Panc1 (cell line): ENCODE results near the gene ATP6V1G3.

Source experiments
- POLR2AphosphoS5 ChIP-seq: IDR thresholded peaks from 2 replicates; pipeline ENCODE4 v1.6.1; 2012; ENCODE audit warnings: mild to moderate bottlenecking, low read depth, low read length, moderate library complexity
- SIN3A ChIP-seq: IDR thresholded peaks from 2 replicates; pipeline ENCODE4 v1.6.1; 2012; ENCODE audit warnings: low read depth, mild to moderate bottlenecking, low read length, moderate library complexity, borderline replicate concordance; ENCODE audit not compliant: insufficient read depth
- TF ChIP-seq, protein P1 (sequence below): fragments of 450-650 bp; IDR thresholded peaks from 2 replicates; pipeline ENCODE4 v1.5.1; 2017; ENCODE audit warnings: mild to moderate bottlenecking

- TF ChIP-seq, protein P1, sequence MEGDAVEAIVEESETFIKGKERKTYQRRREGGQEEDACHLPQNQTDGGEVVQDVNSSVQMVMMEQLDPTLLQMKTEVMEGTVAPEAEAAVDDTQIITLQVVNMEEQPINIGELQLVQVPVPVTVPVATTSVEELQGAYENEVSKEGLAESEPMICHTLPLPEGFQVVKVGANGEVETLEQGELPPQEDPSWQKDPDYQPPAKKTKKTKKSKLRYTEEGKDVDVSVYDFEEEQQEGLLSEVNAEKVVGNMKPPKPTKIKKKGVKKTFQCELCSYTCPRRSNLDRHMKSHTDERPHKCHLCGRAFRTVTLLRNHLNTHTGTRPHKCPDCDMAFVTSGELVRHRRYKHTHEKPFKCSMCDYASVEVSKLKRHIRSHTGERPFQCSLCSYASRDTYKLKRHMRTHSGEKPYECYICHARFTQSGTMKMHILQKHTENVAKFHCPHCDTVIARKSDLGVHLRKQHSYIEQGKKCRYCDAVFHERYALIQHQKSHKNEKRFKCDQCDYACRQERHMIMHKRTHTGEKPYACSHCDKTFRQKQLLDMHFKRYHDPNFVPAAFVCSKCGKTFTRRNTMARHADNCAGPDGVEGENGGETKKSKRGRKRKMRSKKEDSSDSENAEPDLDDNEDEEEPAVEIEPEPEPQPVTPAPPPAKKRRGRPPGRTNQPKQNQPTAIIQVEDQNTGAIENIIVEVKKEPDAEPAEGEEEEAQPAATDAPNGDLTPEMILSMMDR = no peak
- TF ChIP-seq POLR2AphosphoS5 (no peak), SIN3A (no peak)
These were observed 59.6 kb downstream of the ATP6V1G3 start for GRCh38 chr1:198480876-198481275.
